ENCODE measurements around the gene GLP2R. TPM values are rescaled to one million over a fixed set of nuclear protein-coding genes. Genes with fewer than 3 reads are reported as not detected.

The GLP2R gene
- total RNA-seq, 1 experiment from 2014 or later = 0.08 TPM

DNA sequence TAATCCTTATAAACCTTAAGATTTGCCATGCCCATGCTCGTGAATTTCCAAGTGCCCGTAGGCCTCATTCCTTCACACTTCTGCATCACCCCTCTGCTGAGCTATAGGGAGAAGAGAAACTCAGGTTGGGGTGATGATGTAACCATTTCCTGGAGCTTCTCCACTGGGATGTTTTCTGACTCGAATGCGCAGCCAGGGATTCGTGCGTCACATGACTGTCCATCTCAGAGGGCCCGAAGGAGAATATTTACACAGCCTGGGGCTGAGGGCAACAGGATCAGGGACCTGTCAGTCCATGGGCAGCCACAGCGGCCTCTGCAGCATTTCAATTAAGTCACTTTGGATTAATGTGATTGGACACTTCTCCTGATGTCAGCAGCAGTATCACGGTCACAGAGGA, 12.6 kb upstream of the GLP2R start:
- CTCF ChIA-PET = no interaction called here
- intact Hi-C loops (cut with micrococcal nuclease; ENCODE audit: unreplicated experiment) = no loop called here
- no peaks in the 10 kb centered on the region for H3K36me3 ChIP-seq (ENCODE audit: control insufficient read depth, insufficient read depth, low read length)
- ATAC-seq (no peak), DNase-seq (ENCODE audit: low read depth, low spot score) (no peak)
- TF ChIP-seq, protein P1, sequence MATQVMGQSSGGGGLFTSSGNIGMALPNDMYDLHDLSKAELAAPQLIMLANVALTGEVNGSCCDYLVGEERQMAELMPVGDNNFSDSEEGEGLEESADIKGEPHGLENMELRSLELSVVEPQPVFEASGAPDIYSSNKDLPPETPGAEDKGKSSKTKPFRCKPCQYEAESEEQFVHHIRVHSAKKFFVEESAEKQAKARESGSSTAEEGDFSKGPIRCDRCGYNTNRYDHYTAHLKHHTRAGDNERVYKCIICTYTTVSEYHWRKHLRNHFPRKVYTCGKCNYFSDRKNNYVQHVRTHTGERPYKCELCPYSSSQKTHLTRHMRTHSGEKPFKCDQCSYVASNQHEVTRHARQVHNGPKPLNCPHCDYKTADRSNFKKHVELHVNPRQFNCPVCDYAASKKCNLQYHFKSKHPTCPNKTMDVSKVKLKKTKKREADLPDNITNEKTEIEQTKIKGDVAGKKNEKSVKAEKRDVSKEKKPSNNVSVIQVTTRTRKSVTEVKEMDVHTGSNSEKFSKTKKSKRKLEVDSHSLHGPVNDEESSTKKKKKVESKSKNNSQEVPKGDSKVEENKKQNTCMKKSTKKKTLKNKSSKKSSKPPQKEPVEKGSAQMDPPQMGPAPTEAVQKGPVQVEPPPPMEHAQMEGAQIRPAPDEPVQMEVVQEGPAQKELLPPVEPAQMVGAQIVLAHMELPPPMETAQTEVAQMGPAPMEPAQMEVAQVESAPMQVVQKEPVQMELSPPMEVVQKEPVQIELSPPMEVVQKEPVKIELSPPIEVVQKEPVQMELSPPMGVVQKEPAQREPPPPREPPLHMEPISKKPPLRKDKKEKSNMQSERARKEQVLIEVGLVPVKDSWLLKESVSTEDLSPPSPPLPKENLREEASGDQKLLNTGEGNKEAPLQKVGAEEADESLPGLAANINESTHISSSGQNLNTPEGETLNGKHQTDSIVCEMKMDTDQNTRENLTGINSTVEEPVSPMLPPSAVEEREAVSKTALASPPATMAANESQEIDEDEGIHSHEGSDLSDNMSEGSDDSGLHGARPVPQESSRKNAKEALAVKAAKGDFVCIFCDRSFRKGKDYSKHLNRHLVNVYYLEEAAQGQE (IDR thresholded peaks at IDR 0.05; ENCODE audit: insufficient read depth in 1 of 2, low read depth in 2 of 2, low read length in 1 of 2) = no peak
- no peak for TF ChIP-seq TCF7L2 (IDR thresholded peaks at IDR 0.05; ENCODE audit: low read depth, low read length)
- TF ChIP-seq, protein P2, sequence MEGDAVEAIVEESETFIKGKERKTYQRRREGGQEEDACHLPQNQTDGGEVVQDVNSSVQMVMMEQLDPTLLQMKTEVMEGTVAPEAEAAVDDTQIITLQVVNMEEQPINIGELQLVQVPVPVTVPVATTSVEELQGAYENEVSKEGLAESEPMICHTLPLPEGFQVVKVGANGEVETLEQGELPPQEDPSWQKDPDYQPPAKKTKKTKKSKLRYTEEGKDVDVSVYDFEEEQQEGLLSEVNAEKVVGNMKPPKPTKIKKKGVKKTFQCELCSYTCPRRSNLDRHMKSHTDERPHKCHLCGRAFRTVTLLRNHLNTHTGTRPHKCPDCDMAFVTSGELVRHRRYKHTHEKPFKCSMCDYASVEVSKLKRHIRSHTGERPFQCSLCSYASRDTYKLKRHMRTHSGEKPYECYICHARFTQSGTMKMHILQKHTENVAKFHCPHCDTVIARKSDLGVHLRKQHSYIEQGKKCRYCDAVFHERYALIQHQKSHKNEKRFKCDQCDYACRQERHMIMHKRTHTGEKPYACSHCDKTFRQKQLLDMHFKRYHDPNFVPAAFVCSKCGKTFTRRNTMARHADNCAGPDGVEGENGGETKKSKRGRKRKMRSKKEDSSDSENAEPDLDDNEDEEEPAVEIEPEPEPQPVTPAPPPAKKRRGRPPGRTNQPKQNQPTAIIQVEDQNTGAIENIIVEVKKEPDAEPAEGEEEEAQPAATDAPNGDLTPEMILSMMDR (IDR thresholded peaks at IDR 0.05) = no peak
- no peak for TF ChIP-seq SIN3A (IDR thresholded peaks at IDR 0.05; ENCODE audit: borderline replicate concordance, insufficient read depth, low read depth, low read length)
- TF ChIP-seq POLR2AphosphoS5 (IDR thresholded peaks at IDR 0.05; ENCODE audit: low read depth, low read length) = no peak
- H3K27me3 ChIP-seq (ENCODE audit: control insufficient read depth, insufficient read depth, low read length) = no peaks in the 10 kb centered on the region
- in situ Hi-C loops (cut with HindIII; ENCODE audit: low pct_unique_long_range_greater_than_20kb, low sequenced_read_pairs) = no loop called here
- no peak overlapping the region for H3K27ac ChIP-seq (ENCODE audit: low read length)
- no TSS peak for BruUV-seq (replicated peaks)
- H3K9me3 ChIP-seq (ENCODE audit: control insufficient read depth, insufficient read depth, low read depth, low read length) = no peaks in the 10 kb centered on the region
- POLR2A ChIA-PET = no interaction called here
- no peak overlapping the region for H3K4me3 ChIP-seq (ENCODE audit: low read depth in 2 of 2, low read length in 2 of 2)
- no peaks in the 10 kb centered on the region for H3K4me1 ChIP-seq (ENCODE audit: control insufficient read depth, insufficient read depth, low read length)

DNA sequence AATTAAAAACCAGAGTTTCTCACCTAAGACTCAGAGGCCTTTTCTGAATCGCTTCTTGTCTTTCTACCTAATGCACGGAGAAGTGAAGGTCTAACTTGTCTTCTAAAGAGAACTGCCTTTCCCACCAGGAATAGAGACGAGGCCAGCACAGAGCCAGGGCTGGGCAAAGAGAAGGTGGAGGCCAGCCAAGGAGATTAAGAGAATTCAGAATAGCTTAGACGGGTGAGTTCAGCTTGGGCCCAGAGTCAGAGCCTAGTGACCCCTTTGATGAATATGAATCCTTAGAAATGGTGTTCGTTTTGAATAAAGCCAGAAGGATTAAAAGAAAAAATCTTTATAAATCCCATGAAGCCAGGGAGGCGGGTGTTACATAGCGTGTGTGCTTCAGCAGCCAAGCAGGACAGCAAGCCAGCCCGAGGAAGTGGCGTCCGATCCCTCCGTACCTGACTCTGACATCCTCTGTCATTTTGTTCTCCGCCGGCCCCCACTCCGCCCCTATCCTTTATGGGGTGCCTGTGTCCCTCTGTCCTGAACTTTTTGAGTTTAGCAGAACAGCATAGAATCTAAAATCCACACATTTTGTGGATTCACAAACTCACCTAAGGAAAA, 11.3 kb upstream of the GLP2R start:
- no TSS peak for BruUV-seq (replicated peaks)
- Histone ChIP-seq H3K4me3 (ENCODE audit: low read depth in 2 of 2, low read length in 2 of 2) (no peak overlapping the region), H3K36me3 (ENCODE audit: control insufficient read depth, insufficient read depth, low read length) (no peaks in the 10 kb centered on the region), H3K27ac (ENCODE audit: low read length) (no peak overlapping the region), H3K9me3 (ENCODE audit: control insufficient read depth, insufficient read depth, low read depth, low read length) (no peaks in the 10 kb centered on the region), H3K27me3 (ENCODE audit: control insufficient read depth, insufficient read depth, low read length) (no peaks in the 10 kb centered on the region), H3K4me1 (ENCODE audit: control insufficient read depth, insufficient read depth, low read length) (no peaks in the 10 kb centered on the region)
- ATAC-seq = no peak
- TF ChIP-seq, protein P2 (IDR thresholded peaks at IDR 0.05) = no peak
- TF ChIP-seq, protein P1 (IDR thresholded peaks at IDR 0.05; ENCODE audit: insufficient read depth in 1 of 2, low read depth in 2 of 2, low read length in 1 of 2) = no peak
- TF ChIP-seq SIN3A (IDR thresholded peaks at IDR 0.05; ENCODE audit: borderline replicate concordance, insufficient read depth, low read depth, low read length) = no peak
- TF ChIP-seq TCF7L2 (IDR thresholded peaks at IDR 0.05; ENCODE audit: low read depth, low read length) = no peak
- TF ChIP-seq POLR2AphosphoS5 (IDR thresholded peaks at IDR 0.05; ENCODE audit: low read depth, low read length) = no peak
- ChIA-PET POLR2A (no interaction called here), CTCF (no interaction called here)
- in situ Hi-C loops (cut with HindIII; ENCODE audit: low pct_unique_long_range_greater_than_20kb, low sequenced_read_pairs) = no loop called here
- intact Hi-C loops (cut with micrococcal nuclease; ENCODE audit: unreplicated experiment) = no loop called here
- no peak for DNase-seq (ENCODE audit: low read depth, low spot score)

Measured in Panc1 (cell line).